Astrocyte (in vitro differentiated cells and primary cell): ENCODE results near the gene DOCK1. TPM values are rescaled to one million over a fixed set of nuclear protein-coding genes. Genes with fewer than 3 reads are reported as not detected.

Experiments used
- DNase-seq: peaks from one replicate; pipeline ENCODE4 v3.0.0-alpha.2; 2010; ENCODE audit warnings: low read depth
- FAIRE-seq: peaks from 2 replicates; lab custom pipeline; 2011; peaks lifted over from hg19 to GRCh38; lab: Jason Lieb, UNC
- H2AFZ ChIP-seq: 2 replicates; pipeline ENCODE4 v1.6.0; 2012; ENCODE audit warnings: low read depth, low read length, inconsistent platforms
- H3K27ac ChIP-seq: 2 replicates; pipeline ENCODE4 v1.5.1; 2011; ENCODE audit warnings: low read depth, low read length, inconsistent platforms
- H3K27me3 ChIP-seq: 2 replicates; pipeline ENCODE4 v1.6.0; 2011; ENCODE audit warnings: low read length, inconsistent platforms; ENCODE audit not compliant: insufficient read depth
- H3K36me3 ChIP-seq: 2 replicates; pipeline ENCODE4 v1.5.1; 2011; ENCODE audit warnings: low read length, inconsistent platforms; ENCODE audit not compliant: insufficient read depth
- H3K4me1 ChIP-seq: 2 replicates; pipeline ENCODE4 v1.5.1; 2011; ENCODE audit warnings: low read length, inconsistent platforms; ENCODE audit not compliant: insufficient read depth
- H3K4me2 ChIP-seq: 2 replicates; pipeline ENCODE4 v1.6.0; 2012; ENCODE audit warnings: low read length, inconsistent platforms
- H3K4me3 ChIP-seq: 2 replicates; pipeline ENCODE4 v1.5.1; 2011; ENCODE audit warnings: low read depth, mild to moderate bottlenecking, low read length, inconsistent platforms; ENCODE audit not compliant: insufficient read depth
- H3K79me2 ChIP-seq: 2 replicates; pipeline ENCODE4 v1.6.0; 2012; ENCODE audit warnings: mild to moderate bottlenecking, low read length, inconsistent platforms; ENCODE audit not compliant: insufficient read depth
- H3K9ac ChIP-seq: 2 replicates; pipeline ENCODE4 v1.6.0; 2012; ENCODE audit warnings: mild to moderate bottlenecking, low read length, inconsistent platforms
- H3K9me3 ChIP-seq: 2 replicates; pipeline ENCODE4 v1.5.1; 2012; ENCODE audit warnings: low read depth, mild to moderate bottlenecking, low read length, inconsistent platforms; ENCODE audit not compliant: insufficient read depth
- H4K20me1 ChIP-seq: 2 replicates; pipeline ENCODE4 v1.6.0; 2012; ENCODE audit warnings: low read length, inconsistent platforms; ENCODE audit not compliant: insufficient read depth
- H3K27ac Mint-ChIP-seq: one replicate; pipeline ENCODE4 v1.8.0; 2021; ENCODE audit warnings: mild to moderate bottlenecking, mixed read lengths; ENCODE audit not compliant: unreplicated experiment
- H3K27me3 Mint-ChIP-seq: one replicate; pipeline ENCODE4 v1.8.0; 2021; ENCODE audit warnings: low read depth, mixed read lengths; ENCODE audit not compliant: unreplicated experiment
- H3K36me3 Mint-ChIP-seq: one replicate; pipeline ENCODE4 v1.8.0; 2021; ENCODE audit warnings: low read depth, mixed read lengths; ENCODE audit not compliant: unreplicated experiment
- H3K4me1 Mint-ChIP-seq: one replicate; pipeline ENCODE4 v1.8.0; 2021; ENCODE audit warnings: low read depth, mixed read lengths; ENCODE audit not compliant: unreplicated experiment
- H3K4me3 Mint-ChIP-seq: one replicate; pipeline ENCODE4 v1.8.0; 2021; ENCODE audit warnings: mild to moderate bottlenecking, moderate library complexity, mixed read lengths; ENCODE audit not compliant: unreplicated experiment
- H3K9me3 Mint-ChIP-seq: one replicate; pipeline ENCODE4 v1.8.0; 2021; ENCODE audit warnings: mild to moderate bottlenecking, mixed read lengths; ENCODE audit not compliant: unreplicated experiment
- CTCF ChIP-seq: IDR thresholded peaks from 2 replicates; pipeline ENCODE4 v1.5.1; 2011; ENCODE audit warnings: low read depth, mild to moderate bottlenecking, inconsistent platforms, low read length, moderate library complexity; ENCODE audit not compliant: insufficient read depth
- EZH2 ChIP-seq: IDR thresholded peaks from 2 replicates; pipeline ENCODE4 v1.6.1; 2012; ENCODE audit warnings: mild to moderate bottlenecking, low read length, inconsistent platforms; ENCODE audit not compliant: insufficient read depth
- total RNA-seq: library from RNA; stranded (reverse); gene quantifications from 2 replicates; pipeline ENCODE4 v1.2.1, GENCODE V29; 2021

The DOCK1 gene
- total RNA-seq, 1 donor from 2014 or later: 42.5 TPM

- FAIRE-seq (no peak), DNase-seq (no peak)
- H3K4me1 ChIP-seq: peaks cover 11% of the 10 kb centered on the region
- no peaks in the 10 kb centered on the region for H4K20me1 ChIP-seq
- TF ChIP-seq EZH2 (no peak), CTCF (no peak)
- no peaks in the 10 kb centered on the region for H3K27me3 Mint-ChIP-seq
- no peaks in the 10 kb centered on the region for H3K79me2 ChIP-seq
- H3K9me3 Mint-ChIP-seq: no peaks in the 10 kb centered on the region
- no peak overlapping the region for H3K27ac Mint-ChIP-seq
- no peaks in the 10 kb centered on the region for H3K27me3 ChIP-seq
- no peak overlapping the region for H3K4me3 Mint-ChIP-seq
- H3K4me2 ChIP-seq: no peak overlapping the region
- no peak overlapping the region for H3K4me3 ChIP-seq
- no peaks in the 10 kb centered on the region for H3K36me3 ChIP-seq
- H3K27ac ChIP-seq: no peak overlapping the region
- peaks cover 2% of the 10 kb centered on the region for H3K36me3 Mint-ChIP-seq
- H3K9me3 ChIP-seq: no peaks in the 10 kb centered on the region
- peaks cover 16% of the 10 kb centered on the region for H3K4me1 Mint-ChIP-seq
- no peak overlapping the region for H3K9ac ChIP-seq
- H2AFZ ChIP-seq: no peak overlapping the region
Observed at GRCh38 chr10:127398971-127399365, 493.7 kb downstream of the DOCK1 start.

- Histone ChIP-seq H2AFZ (no peak overlapping the region), H4K20me1 (no peaks in the 10 kb centered on the region), H3K79me2 (no peaks in the 10 kb centered on the region), H3K27ac (no peak overlapping the region), H3K4me3 (no peak overlapping the region), H3K4me2 (no peak overlapping the region), H3K36me3 (no peaks in the 10 kb centered on the region), H3K9ac (no peak overlapping the region), H3K4me1 (peaks cover 11% of the 10 kb centered on the region), H3K9me3 (no peaks in the 10 kb centered on the region), H3K27me3 (no peaks in the 10 kb centered on the region)
- H3K27ac Mint-ChIP-seq: no peak overlapping the region
- H3K4me3 Mint-ChIP-seq: no peak overlapping the region
- no peaks in the 10 kb centered on the region for H3K27me3 Mint-ChIP-seq
- H3K4me1 Mint-ChIP-seq: peaks cover 16% of the 10 kb centered on the region
- peaks cover 2% of the 10 kb centered on the region for H3K36me3 Mint-ChIP-seq
- TF ChIP-seq CTCF (no peak), EZH2 (no peak)
- FAIRE-seq: no peak
- no peaks in the 10 kb centered on the region for H3K9me3 Mint-ChIP-seq
- DNase-seq: no peak
Observed at GRCh38 chr10:127399668-127400067, 494.4 kb downstream of the DOCK1 start.

GRCh38 chr10:127400216-127400615, 495.0 kb downstream of the DOCK1 start:
- Histone ChIP-seq H3K4me3 (no peak overlapping the region), H3K4me1 (peaks cover 14% of the 10 kb centered on the region), H3K27me3 (no peaks in the 10 kb centered on the region), H4K20me1 (no peaks in the 10 kb centered on the region), H2AFZ (no peak overlapping the region), H3K27ac (no peak overlapping the region), H3K4me2 (no peak overlapping the region), H3K9ac (no peak overlapping the region), H3K9me3 (no peaks in the 10 kb centered on the region), H3K36me3 (no peaks in the 10 kb centered on the region), H3K79me2 (no peaks in the 10 kb centered on the region)
- Mint-ChIP-seq H3K4me1 (peaks cover 16% of the 10 kb centered on the region), H3K4me3 (no peak overlapping the region), H3K9me3 (no peaks in the 10 kb centered on the region), H3K36me3 (peaks cover 2% of the 10 kb centered on the region), H3K27ac (no peak overlapping the region), H3K27me3 (no peaks in the 10 kb centered on the region)
- FAIRE-seq: no peak
- TF ChIP-seq CTCF (no peak), EZH2 (no peak)
- DNase-seq: no peak
